ENCODE results near the gene SSR3. TPM values are rescaled to one million over a fixed set of nuclear protein-coding genes. Genes with fewer than 3 reads are reported as not detected.

SSR3 gene
- total and polyA plus RNA-seq, 2 donors (not counting 3 experiments of a cell fraction or from before 2014, with no cell fraction given), result 155 to 355 TPM

- Histone ChIP-seq H3K27ac (ENCODE audit: insufficient read depth, low read depth, low read length) (no peak overlapping the region), H3K27me3 (ENCODE audit: control insufficient read depth in 2 of 2, insufficient read depth in 2 of 2, low read length in 2 of 2) (no peaks in the 10 kb centered on the region), H3K36me3 (ENCODE audit: control insufficient read depth in 2 of 2, extremely low read depth in 1 of 2, insufficient read depth in 2 of 2, low read length in 2 of 2) (no peaks in the 10 kb centered on the region), H3K4me3 (replicated peaks in 1 of 3; ENCODE audit: insufficient read depth in 1 of 3, low read depth in 1 of 3, low read length in 3 of 3) (no peak overlapping the region), H3K9me3 (replicated peaks; ENCODE audit: control insufficient read depth, insufficient read depth, low read length) (no peaks in the 10 kb centered on the region), H3K9me1 (replicated peaks; ENCODE audit: control insufficient read depth, extremely low read depth, insufficient read depth, low read length) (no peaks in the 10 kb centered on the region), H3K4me1 (ENCODE audit: control insufficient read depth, extremely low read depth, insufficient read depth, low read length) (no peaks in the 10 kb centered on the region), H2AFZ (ENCODE audit: low read depth, low read length) (no peak overlapping the region), H3K79me2 (ENCODE audit: control insufficient read depth, insufficient read depth, low read length) (no peaks in the 10 kb centered on the region), H3K9ac (replicated peaks; ENCODE audit: extremely low read depth, insufficient read depth, low read length) (no peak overlapping the region), H4K20me1 (replicated peaks; ENCODE audit: control insufficient read depth, extremely low read depth, insufficient read depth, low read length) (no peaks in the 10 kb centered on the region), H3K4me2 (ENCODE audit: insufficient read depth, low read length) (no peak overlapping the region)
- CTCF ChIA-PET, result no interaction called here
- dilution Hi-C loops (cut with MboI; ENCODE audit: extremely low pct_ligation_motif_present, low sequenced_read_pairs) (no loop called here), intact Hi-C loops (cut with micrococcal nuclease) (no loop called here)
- FAIRE-seq, result no peak
- DNase-seq (ENCODE audit: low read depth, low spot score), result no peak
- POLR2A ChIA-PET, result interaction anchor here (0.5 kb wide), 1 partner anchor 310 kb away, joined by 3 read pairs; no protein-coding TSS in a partner anchor
- TF ChIP-seq EZH2 (IDR thresholded peaks at IDR 0.05; ENCODE audit: borderline replicate concordance, low read depth, low read length, severe bottlenecking) (no peak), CTCF (IDR thresholded peaks at IDR 0.05; ENCODE audit: extremely low read depth in 1 of 2, insufficient read depth in 1 of 2, low read depth in 1 of 2, low read length in 2 of 2) (no peak), POLR2AphosphoS5 (IDR thresholded peaks at IDR 0.05; ENCODE audit: insufficient read depth, low read depth, low read length) (no peak), MYC (IDR thresholded peaks at IDR 0.05; ENCODE audit: low read depth, low read length) (no peak), MAX (IDR thresholded peaks at IDR 0.05; ENCODE audit: insufficient read depth, insufficient read length) (no peak), GATA2 (IDR thresholded peaks at IDR 0.05; ENCODE audit: insufficient read depth, insufficient read length, low read depth, low read length) (no peak), FOS (IDR thresholded peaks at IDR 0.05; ENCODE audit: borderline replicate concordance, insufficient read depth, low read length) (no peak), POLR2A (IDR thresholded peaks at IDR 0.05; ENCODE audit: low read depth, low read length) (no peak), JUN (IDR thresholded peaks at IDR 0.05; ENCODE audit: borderline replicate concordance, insufficient read depth, insufficient read length, low read depth) (no peak)
- no TSS peak for BruUV-seq (replicated peaks)
Measured at GRCh38 chr3:156598413-156598812, 43.5 kb upstream of the SSR3 start.
